ENCODE data around the gene WDR93.

The WDR93 gene

DNA sequence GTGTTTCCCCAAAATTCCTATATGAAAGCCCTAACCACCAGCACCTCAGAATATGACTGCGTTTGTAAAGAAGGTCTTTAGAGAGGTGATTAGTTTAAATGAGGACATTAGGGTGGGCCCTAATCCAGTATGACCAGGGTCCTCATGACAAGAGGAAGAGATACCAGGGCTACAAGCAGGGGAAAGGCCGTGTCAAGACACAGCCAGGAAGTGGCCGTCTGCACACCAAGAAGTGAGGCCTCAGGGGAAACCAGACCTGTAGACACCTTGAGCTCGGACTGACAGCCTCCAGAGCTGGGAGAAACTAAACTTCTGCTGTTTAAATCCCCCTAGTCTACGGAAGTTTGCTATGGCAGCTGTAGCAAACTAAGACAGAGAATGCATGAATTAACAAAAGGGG is 49.6 kb upstream of the WDR93 start:
- TF ChIP-seq BCL11A (tag by site-specific recombination; IDR thresholded peaks at IDR 0.05; ENCODE audit: low read depth) (no peak), OSR2 (tag by site-specific recombination; IDR thresholded peaks at IDR 0.05) (no peak), ZNF23 (tag by site-specific recombination; IDR thresholded peaks at IDR 0.05; ENCODE audit: borderline replicate concordance) (no peak), ZNF350 (tag by site-specific recombination; IDR thresholded peaks at IDR 0.05) (no peak), ZNF121 (tag by site-specific recombination; IDR thresholded peaks at IDR 0.05) (no peak), ZNF114 (tag by site-specific recombination; IDR thresholded peaks at IDR 0.05) (no peak), ZNF664 (tag by site-specific recombination; IDR thresholded peaks at IDR 0.05) (no peak), ZNF280C (tag by site-specific recombination; IDR thresholded peaks at IDR 0.05) (no peak), ZNF623 (tag by site-specific recombination; IDR thresholded peaks at IDR 0.05) (no peak), ZNF433 (tag by site-specific recombination; IDR thresholded peaks at IDR 0.05; ENCODE audit: low read depth) (no peak), PRDM1 (tag by site-specific recombination; IDR thresholded peaks at IDR 0.05) (no peak), ZNF10 (tag by site-specific recombination; IDR thresholded peaks at IDR 0.05) (no peak), ZNF707 (tag by site-specific recombination; IDR thresholded peaks at IDR 0.05) (no peak), ZNF692 (tag by site-specific recombination; IDR thresholded peaks at IDR 0.05) (no peak), ZNF510 (tag by site-specific recombination; IDR thresholded peaks at IDR 0.05; ENCODE audit: insufficient replicate concordance) (no peak), ZNF549 (tag by site-specific recombination; IDR thresholded peaks at IDR 0.05) (no peak), ZNF585B (tag by site-specific recombination; IDR thresholded peaks at IDR 0.05) (no peak), ZSCAN16 (tag by site-specific recombination; IDR thresholded peaks at IDR 0.05) (no peak), MZF1 (tag by site-specific recombination; IDR thresholded peaks at IDR 0.05; ENCODE audit: borderline replicate concordance) (no peak)
- TF ChIP-seq, protein P1, sequence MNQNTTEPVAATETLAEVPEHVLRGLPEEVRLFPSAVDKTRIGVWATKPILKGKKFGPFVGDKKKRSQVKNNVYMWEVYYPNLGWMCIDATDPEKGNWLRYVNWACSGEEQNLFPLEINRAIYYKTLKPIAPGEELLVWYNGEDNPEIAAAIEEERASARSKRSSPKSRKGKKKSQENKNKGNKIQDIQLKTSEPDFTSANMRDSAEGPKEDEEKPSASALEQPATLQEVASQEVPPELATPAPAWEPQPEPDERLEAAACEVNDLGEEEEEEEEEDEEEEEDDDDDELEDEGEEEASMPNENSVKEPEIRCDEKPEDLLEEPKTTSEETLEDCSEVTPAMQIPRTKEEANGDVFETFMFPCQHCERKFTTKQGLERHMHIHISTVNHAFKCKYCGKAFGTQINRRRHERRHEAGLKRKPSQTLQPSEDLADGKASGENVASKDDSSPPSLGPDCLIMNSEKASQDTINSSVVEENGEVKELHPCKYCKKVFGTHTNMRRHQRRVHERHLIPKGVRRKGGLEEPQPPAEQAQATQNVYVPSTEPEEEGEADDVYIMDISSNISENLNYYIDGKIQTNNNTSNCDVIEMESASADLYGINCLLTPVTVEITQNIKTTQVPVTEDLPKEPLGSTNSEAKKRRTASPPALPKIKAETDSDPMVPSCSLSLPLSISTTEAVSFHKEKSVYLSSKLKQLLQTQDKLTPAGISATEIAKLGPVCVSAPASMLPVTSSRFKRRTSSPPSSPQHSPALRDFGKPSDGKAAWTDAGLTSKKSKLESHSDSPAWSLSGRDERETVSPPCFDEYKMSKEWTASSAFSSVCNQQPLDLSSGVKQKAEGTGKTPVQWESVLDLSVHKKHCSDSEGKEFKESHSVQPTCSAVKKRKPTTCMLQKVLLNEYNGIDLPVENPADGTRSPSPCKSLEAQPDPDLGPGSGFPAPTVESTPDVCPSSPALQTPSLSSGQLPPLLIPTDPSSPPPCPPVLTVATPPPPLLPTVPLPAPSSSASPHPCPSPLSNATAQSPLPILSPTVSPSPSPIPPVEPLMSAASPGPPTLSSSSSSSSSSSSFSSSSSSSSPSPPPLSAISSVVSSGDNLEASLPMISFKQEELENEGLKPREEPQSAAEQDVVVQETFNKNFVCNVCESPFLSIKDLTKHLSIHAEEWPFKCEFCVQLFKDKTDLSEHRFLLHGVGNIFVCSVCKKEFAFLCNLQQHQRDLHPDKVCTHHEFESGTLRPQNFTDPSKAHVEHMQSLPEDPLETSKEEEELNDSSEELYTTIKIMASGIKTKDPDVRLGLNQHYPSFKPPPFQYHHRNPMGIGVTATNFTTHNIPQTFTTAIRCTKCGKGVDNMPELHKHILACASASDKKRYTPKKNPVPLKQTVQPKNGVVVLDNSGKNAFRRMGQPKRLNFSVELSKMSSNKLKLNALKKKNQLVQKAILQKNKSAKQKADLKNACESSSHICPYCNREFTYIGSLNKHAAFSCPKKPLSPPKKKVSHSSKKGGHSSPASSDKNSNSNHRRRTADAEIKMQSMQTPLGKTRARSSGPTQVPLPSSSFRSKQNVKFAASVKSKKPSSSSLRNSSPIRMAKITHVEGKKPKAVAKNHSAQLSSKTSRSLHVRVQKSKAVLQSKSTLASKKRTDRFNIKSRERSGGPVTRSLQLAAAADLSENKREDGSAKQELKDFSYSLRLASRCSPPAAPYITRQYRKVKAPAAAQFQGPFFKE (tag by site-specific recombination; IDR thresholded peaks at IDR 0.05; ENCODE audit: borderline replicate concordance) = no peak
- CTCF ChIA-PET = interaction anchor here (0.6 kb wide), 1 partner anchor 434 kb away, joined by 4 read pairs; no protein-coding TSS in a partner anchor
- no peak overlapping the region for H3K27ac ChIP-seq (ENCODE audit: extremely low read depth, low read depth, low read length)

More for the DNA sequence above, 49.6 kb upstream of the WDR93 start:
- no peaks in the 10 kb centered on the region for H3K4me1 ChIP-seq (ENCODE audit: control insufficient read depth, insufficient read depth, low read length)
- peaks cover 40 to 55% of the 10 kb centered on the region in 2 experiments for H3K36me3 ChIP-seq (ENCODE audit: control insufficient read depth in 2 of 2, insufficient read depth in 1 of 2, low read length in 2 of 2)
- no peak overlapping the region for H3K4me3 ChIP-seq (ENCODE audit: low read depth, low read length)
- H3K9me3 ChIP-seq (ENCODE audit: control insufficient read depth, insufficient read depth, low read depth, low read length) = peaks cover 2% of the 10 kb centered on the region; the same call in 1 of the 2 replicates
- POLR2A ChIA-PET = no interaction called here
